T-cell (primary cell): ENCODE measurements around the gene ANTKMT. TPM values are rescaled to one million over a fixed set of nuclear protein-coding genes. Genes with fewer than 3 reads are reported as not detected.

Experiments
- ATAC-seq, 4 experiments: fragments of 200-7000 bp in 3 of 4; fragments of 150-1000 bp in 1 of 4; cut with Tn5 transposase; replicated peaks in 1 of 4; 1 replicate in 3 of 4; 2 replicates in 1 of 4; pipeline ENCODE4 v1.10.0; 2021; ENCODE audit warnings: moderate library complexity in 3 of 4, mild to moderate bottlenecking in 2 of 4, moderate number of reproducible peaks in 1 of 4
- CTCF ChIA-PET, 2 donors: fragments of 300-600 bp; sonication (Branson Sonifier 250); formaldehyde crosslinking; loops; one replicate each; lab custom pipeline; 2022; ENCODE audit warnings: antibody characterized with exemption in 2 of 2; lab: Charles Lee
- POLR2A ChIA-PET, 2 donors: fragments of 300-600 bp; sonication (Branson Sonifier 250); formaldehyde crosslinking; loops; one replicate each; lab custom pipeline; 2022; ENCODE audit warnings: antibody characterized with exemption in 2 of 2; lab: Charles Lee
- DNase-seq, 35 experiments: peaks; one replicate each; pipeline versions ENCODE4 v3.0.0 to v3.0.0-alpha.2; 2013 to 2023
- H3K27ac ChIP-seq: one replicate; pipeline ENCODE4 v1.5.1; 2013; ENCODE audit warnings: low read length
- H3K27me3 ChIP-seq, 2 experiments: replicated peaks in 1 of 2; 1 replicate in 1 of 2; 2 replicates in 1 of 2; pipeline versions ENCODE4 v1.6.1 to v1.7.0; 2013; ENCODE audit warnings: low read length in 1 of 2, mixed read lengths in 1 of 2; ENCODE audit not compliant: control insufficient read depth in 2 of 2, insufficient read depth in 2 of 2; ENCODE audit errors: extremely low read depth in 1 of 2
- H3K36me3 ChIP-seq, 2 donors: 1 replicate in 1 of 2; 2 replicates in 1 of 2; pipeline versions ENCODE4 v1.6.1 to v1.7.0; 2013; ENCODE audit warnings: low read length in 1 of 2; ENCODE audit not compliant: control insufficient read depth in 2 of 2, insufficient read depth in 1 of 2; ENCODE audit errors: extremely low read depth in 1 of 2
- H3K4me1 ChIP-seq, 2 experiments: 1 replicate in 1 of 2; 2 replicates in 1 of 2; pipeline versions ENCODE4 v1.6.1 to v1.7.0; 2013; ENCODE audit warnings: low read length in 2 of 2, mixed read lengths in 1 of 2; ENCODE audit not compliant: insufficient read depth in 2 of 2, control insufficient read depth in 1 of 2; ENCODE audit errors: extremely low read depth in 1 of 2
- H3K4me3 ChIP-seq, 2 donors: 1 replicate in 1 of 2; 2 replicates in 1 of 2; pipeline versions ENCODE4 v1.5.1 to v1.7.0; 2013; ENCODE audit warnings: mild to moderate bottlenecking in 2 of 2, low read length in 1 of 2, moderate library complexity in 1 of 2; ENCODE audit not compliant: control insufficient read depth in 1 of 2; ENCODE audit errors: extremely low read depth in 1 of 2
- H3K9me3 ChIP-seq: 2 replicates; pipeline ENCODE4 v1.7.0; 2013
- H3K27ac Mint-ChIP-seq, 2 donors: one replicate each; pipeline ENCODE4 v1.8.0; 2020 to 2021; ENCODE audit warnings: mild to moderate bottlenecking in 2 of 2, mixed read lengths in 2 of 2
- H3K27me3 Mint-ChIP-seq, 2 donors: one replicate each; pipeline ENCODE4 v1.8.0; 2021 to 2022; ENCODE audit warnings: mixed read lengths in 2 of 2
- H3K36me3 Mint-ChIP-seq: one replicate; pipeline ENCODE4 v1.8.0; 2021; ENCODE audit warnings: mixed read lengths
- H3K4me1 Mint-ChIP-seq, 3 donors: one replicate each; pipeline ENCODE4 v1.8.0; 2020 to 2022; ENCODE audit warnings: mixed read lengths in 3 of 3, mild to moderate bottlenecking in 1 of 3
- H3K4me3 Mint-ChIP-seq, 3 donors: one replicate each; pipeline ENCODE4 v1.8.0; 2020 to 2022; ENCODE audit warnings: mild to moderate bottlenecking in 3 of 3, mixed read lengths in 3 of 3, moderate library complexity in 3 of 3
- H3K9me3 Mint-ChIP-seq, 3 donors: one replicate each; pipeline ENCODE4 v1.8.0; 2020 to 2022; ENCODE audit warnings: mixed read lengths in 3 of 3
- WGBS: methylation state at CpG from one replicate; pipeline ENCODE4 v1.1.5; 2013; ENCODE audit warnings: missing lambda C conversion rate; ENCODE audit not compliant: insufficient coverage; 5-methylcytosine and 5-hydroxymethylcytosine counted together
- total RNA-seq, 35 experiments: library from RNA in 6 of 35; stranded (reverse) in 6 of 35; fragments of 120-200 nt in 1 of 35; gene quantifications; one replicate each; pipeline versions ENCODE4 v1.2.1 to v1.2.4 and lab custom pipeline; 2013 to 2026

The ANTKMT gene, protein sequence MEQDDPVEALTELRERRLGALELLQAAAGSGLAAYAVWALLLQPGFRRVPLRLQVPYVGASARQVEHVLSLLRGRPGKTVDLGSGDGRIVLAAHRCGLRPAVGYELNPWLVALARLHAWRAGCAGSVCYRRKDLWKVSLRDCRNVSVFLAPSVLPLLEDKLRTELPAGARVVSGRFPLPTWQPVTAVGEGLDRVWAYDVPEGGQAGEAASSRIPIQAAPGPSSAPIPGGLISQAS
- 10 to 100 TPM; 22.9 to 38.8 (median 27.2) TPM for total RNA-seq
- total RNA-seq (2013): 25.8 TPM
- total RNA-seq (lab: John Stamatoyannopoulos, UW): 1.9 to 29.1 (median 8.2) reads per million in 29 experiments

GRCh38 chr16:720990-721764, at the start of gene ANTKMT:
Gene ANTKMT (plus strand): TSS chr16:721146. CDS start chr16:721275, 129 bp downstream.
- H3K4me3 ChIP-seq: peak within 1 kb of the TSS; percentile 55 to 70
- peak within 1 kb of the TSS; percentile 78 to 83 (median 79) for H3K4me3 Mint-ChIP-seq
- peak within 1 kb of the TSS; percentile 39 to 80 for H3K27ac Mint-ChIP-seq
- WGBS: 1% methylated on average over 106 of the region's 106 CpGs
- H3K4me1 ChIP-seq: peaks cover 5 to 60% of the 10 kb centered on the region in 2 experiments
- DNase-seq (peak; percentile 44 to 84 (median 61)), ATAC-seq (peak; percentile 71 to 80 (median 74))
- no peaks in the 10 kb centered on the region for H3K9me3 Mint-ChIP-seq
- H3K9me3 ChIP-seq: no peaks in the 10 kb centered on the region
- H3K36me3 ChIP-seq: no peaks in the 10 kb centered on the region
- peaks cover 0 to 16% of the 10 kb centered on the region in 2 experiments for H3K27me3 ChIP-seq
- peaks cover 18 to 27% (median 23%) of the 10 kb centered on the region in 3 donors for H3K4me1 Mint-ChIP-seq
- peak within 1 kb of the TSS; percentile 69 for H3K27ac ChIP-seq
- peaks cover 3% of the 10 kb centered on the region in 2 donors for H3K27me3 Mint-ChIP-seq
- ChIA-PET POLR2A (interaction anchor here in 1 of 2 donors (0.6 kb wide), 1 partner anchor 249 kb away, joined by 3 read pairs; no protein-coding TSS in a partner anchor), CTCF (interaction anchor here in 1 of 2 donors (2.0 kb wide), 1 partner anchor 9 kb away, joined by 5 read pairs; no protein-coding TSS in a partner anchor)
- H3K36me3 Mint-ChIP-seq: no peaks in the 10 kb centered on the region

- Mint-ChIP-seq H3K9me3 (no peaks in the 10 kb centered on the region), H3K4me1 (peaks cover 0 to 20% (median 18%) of the 10 kb centered on the region in 3 donors), H3K27me3 (peaks cover 0 to 6% of the 10 kb centered on the region in 2 donors), H3K36me3 (peaks cover 7% of the 10 kb centered on the region), H3K4me3 (no peak overlapping the region), H3K27ac (no peak overlapping the region)
- peaks cover 0 to 16% of the 10 kb centered on the region in 2 experiments for H3K27me3 ChIP-seq
- ChIA-PET POLR2A (interaction anchor here in 1 of 2 donors (0.6 kb wide), 1 partner anchor 26 kb away, joined by 4 read pairs; no protein-coding TSS in a partner anchor), CTCF (interaction anchor here (0.5 to 0.6 kb wide), 2 partner anchors 28 to 436 kb away, joined by 3 to 5 read pairs; no protein-coding TSS in a partner anchor)
- H3K9me3 ChIP-seq: no peaks in the 10 kb centered on the region
- no peak for DNase-seq
- no peak overlapping the region for H3K4me3 ChIP-seq
- H3K27ac ChIP-seq: no peak overlapping the region
- ATAC-seq: no peak
- 91% methylated on average over 39 of the region's 40 CpGs for WGBS
- peaks cover 3 to 41% of the 10 kb centered on the region in 2 experiments for H3K4me1 ChIP-seq
- peaks cover 14 to 39% of the 10 kb centered on the region in 2 donors for H3K36me3 ChIP-seq
Measured at GRCh38 chr16:671353-672131, 49.4 kb upstream of the ANTKMT start.

GRCh38 chr16:672371-672770, 48.6 kb upstream of the ANTKMT start:
- DNase-seq: no peak
- Mint-ChIP-seq H3K9me3 (no peaks in the 10 kb centered on the region), H3K4me3 (no peak overlapping the region), H3K36me3 (peaks cover 7% of the 10 kb centered on the region), H3K4me1 (peaks cover 0 to 24% (median 21%) of the 10 kb centered on the region in 3 donors), H3K27me3 (peaks cover 0 to 6% of the 10 kb centered on the region in 2 donors), H3K27ac (no peak overlapping the region)
- H3K36me3 ChIP-seq: peaks cover 14 to 39% of the 10 kb centered on the region in 2 donors
- no peaks in the 10 kb centered on the region for H3K9me3 ChIP-seq
- ChIA-PET CTCF (no interaction called here), POLR2A (no interaction called here)
- H3K4me3 ChIP-seq: no peak overlapping the region
- no peak for ATAC-seq
- peaks cover 0 to 41% of the 10 kb centered on the region in 2 experiments for H3K4me1 ChIP-seq
- WGBS: 97% methylated on average over 16 of the region's 19 CpGs
- no peak overlapping the region for H3K27ac ChIP-seq
- peaks cover 0 to 24% of the 10 kb centered on the region in 2 experiments for H3K27me3 ChIP-seq

- peaks cover 0 to 25% of the 10 kb centered on the region in 2 experiments for H3K27me3 ChIP-seq
- no peaks in the 10 kb centered on the region for H3K9me3 Mint-ChIP-seq
- H3K9me3 ChIP-seq: no peaks in the 10 kb centered on the region
- no peak overlapping the region for H3K4me3 ChIP-seq
- H3K27ac Mint-ChIP-seq: no peak overlapping the region
- no peak for DNase-seq
- peak overlapping the region in 1 of 3 donors; percentile 43 for H3K4me3 Mint-ChIP-seq
- ChIA-PET CTCF (interaction anchor here in 1 of 2 donors (0.6 kb wide), 1 partner anchor 708 kb away, joined by 4 read pairs; no protein-coding TSS in a partner anchor), POLR2A (no interaction called here)
- H3K27ac ChIP-seq: no peak overlapping the region
- H3K27me3 Mint-ChIP-seq: peaks cover 0 to 6% of the 10 kb centered on the region in 2 donors
- peaks cover 7% of the 10 kb centered on the region for H3K36me3 Mint-ChIP-seq
- WGBS: 94% methylated on average over 19 of the region's 21 CpGs
- peaks cover 14 to 39% of the 10 kb centered on the region in 2 donors for H3K36me3 ChIP-seq
- no peak for ATAC-seq
- H3K4me1 Mint-ChIP-seq: peaks cover 0 to 20% (median 17%) of the 10 kb centered on the region in 3 donors
- H3K4me1 ChIP-seq: peaks cover 0 to 41% of the 10 kb centered on the region in 2 experiments
Measured at GRCh38 chr16:672851-673250, 48.1 kb upstream of the ANTKMT start.

DNA sequence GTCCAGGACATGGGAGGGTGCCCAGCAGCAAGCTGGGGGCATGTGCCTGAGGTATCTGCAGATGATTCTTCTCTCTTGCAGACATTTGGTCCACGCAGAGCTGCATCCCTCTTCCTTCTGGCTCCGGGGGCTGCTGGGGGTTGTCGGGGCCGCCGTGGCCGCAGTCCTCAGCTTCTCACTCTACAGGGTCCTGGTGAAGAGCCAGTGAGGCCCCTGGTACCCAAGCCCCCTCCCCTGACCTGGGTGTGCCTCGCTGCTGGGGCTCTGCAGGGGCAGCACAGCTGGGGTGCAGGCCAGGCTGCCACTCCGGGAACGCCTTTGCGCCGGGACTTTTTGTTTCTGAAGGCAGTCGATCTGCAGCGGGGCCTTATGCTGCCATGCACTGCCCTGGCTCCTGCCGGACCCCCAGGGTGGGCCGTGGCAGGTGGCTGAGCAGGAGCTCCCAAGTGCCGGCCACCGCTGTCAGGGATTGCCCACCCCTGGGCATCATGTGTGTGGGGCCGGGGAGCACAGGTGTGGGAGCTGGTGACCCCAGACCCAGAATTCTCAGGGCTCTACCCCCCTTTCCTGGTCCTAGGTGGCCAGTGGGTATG, 47.5 kb upstream of the ANTKMT start:
- ChIA-PET POLR2A (no interaction called here), CTCF (interaction anchor here in 1 of 2 donors (0.6 kb wide), 1 partner anchor 707 kb away, joined by 4 read pairs; no protein-coding TSS in a partner anchor)
- H3K27me3 Mint-ChIP-seq: peaks cover 0 to 6% of the 10 kb centered on the region in 2 donors
- peaks cover 0 to 20% (median 17%) of the 10 kb centered on the region in 3 donors for H3K4me1 Mint-ChIP-seq
- Histone ChIP-seq H3K36me3 (peaks cover 14 to 39% of the 10 kb centered on the region in 2 donors), H3K9me3 (no peaks in the 10 kb centered on the region), H3K27me3 (peaks cover 0 to 25% of the 10 kb centered on the region in 2 experiments), H3K4me1 (peaks cover 0 to 40% of the 10 kb centered on the region in 2 experiments), H3K27ac (no peak overlapping the region), H3K4me3 (no peak overlapping the region)
- H3K27ac Mint-ChIP-seq: no peak overlapping the region
- DNase-seq (no peak), ATAC-seq (no peak)
- peaks cover 7% of the 10 kb centered on the region for H3K36me3 Mint-ChIP-seq
- no peaks in the 10 kb centered on the region for H3K9me3 Mint-ChIP-seq
- WGBS: 95% methylated on average over 15 of the region's 18 CpGs
- no peak overlapping the region for H3K4me3 Mint-ChIP-seq
